Keratinocyte (primary cell): ENCODE data around the gene KAT7. TPM values are rescaled to one million over a fixed set of nuclear protein-coding genes. Genes with fewer than 3 reads are reported as not detected.

ENCODE experiments used
- DNase-seq: peaks from one replicate; pipeline ENCODE4 v3.0.0-alpha.2; 2011; ENCODE audit warnings: low read depth, missing footprints, low spot score
- FAIRE-seq: peaks from 2 replicates; lab custom pipeline; 2011; peaks lifted over from hg19 to GRCh38; lab: Jason Lieb, UNC
- H2AFZ ChIP-seq: 2 replicates; pipeline ENCODE4 v1.6.0; 2012; ENCODE audit warnings: low read length, control low read depth, inconsistent platforms; ENCODE audit not compliant: control insufficient read depth
- H3K27ac ChIP-seq: 2 replicates; pipeline ENCODE4 v1.5.1; 2011; ENCODE audit warnings: low read length; ENCODE audit not compliant: control insufficient read depth, insufficient read depth
- H3K27me3 ChIP-seq: 3 replicates; pipeline ENCODE4 v1.6.0; 2011; ENCODE audit warnings: low read length; ENCODE audit not compliant: control insufficient read depth, insufficient read depth; ENCODE audit errors: extremely low read depth
- H3K36me3 ChIP-seq, 2 experiments: 2 replicates in 1 of 2; 3 replicates in 1 of 2; pipeline ENCODE4 v1.5.1; 2011; ENCODE audit warnings: low read length in 2 of 2, mild to moderate bottlenecking in 1 of 2; ENCODE audit not compliant: control insufficient read depth in 2 of 2, insufficient read depth in 2 of 2; ENCODE audit errors: extremely low read depth in 1 of 2
- H3K4me1 ChIP-seq: 3 replicates; pipeline ENCODE4 v1.5.1; 2011; ENCODE audit warnings: low read length; ENCODE audit not compliant: control insufficient read depth, insufficient read depth; ENCODE audit errors: extremely low read depth
- H3K4me2 ChIP-seq: 3 replicates; pipeline ENCODE4 v1.6.0; 2011; ENCODE audit warnings: low read depth, low read length; ENCODE audit not compliant: control insufficient read depth, insufficient read depth; ENCODE audit errors: extremely low read depth
- H3K4me3 ChIP-seq, 3 experiments: fragments of 200-600 bp in 1 of 3; sonication (generic) in 1 of 3; 2 replicates in 2 of 3; 3 replicates in 1 of 3; pipeline ENCODE4 v1.5.1; 2011 to 2016; ENCODE audit warnings: low read length in 3 of 3, mild to moderate bottlenecking in 3 of 3, control low read depth in 2 of 3, inconsistent platforms in 1 of 3, low read depth in 1 of 3, mixed read lengths in 1 of 3, mixed run types in 1 of 3, moderate library complexity in 1 of 3; ENCODE audit not compliant: control insufficient read depth in 2 of 3, insufficient read depth in 2 of 3; ENCODE audit errors: extremely low read depth in 1 of 3
- H3K79me2 ChIP-seq: 2 replicates; pipeline ENCODE4 v1.6.0; 2012; ENCODE audit warnings: low read length; ENCODE audit not compliant: control insufficient read depth, insufficient read depth
- H3K9ac ChIP-seq: 3 replicates; pipeline ENCODE4 v1.6.0; 2011; ENCODE audit warnings: low read length; ENCODE audit not compliant: control insufficient read depth, insufficient read depth; ENCODE audit errors: extremely low read depth
- H3K9me1 ChIP-seq: 3 replicates; pipeline ENCODE4 v1.6.0; 2011; ENCODE audit warnings: low read length; ENCODE audit not compliant: control insufficient read depth, insufficient read depth; ENCODE audit errors: extremely low read depth
- H3K9me3 ChIP-seq: 2 replicates; pipeline ENCODE4 v1.5.1; 2012; ENCODE audit warnings: low read depth, low read length; ENCODE audit not compliant: control insufficient read depth
- H4K20me1 ChIP-seq: 3 replicates; pipeline ENCODE4 v1.6.0; 2011; ENCODE audit warnings: low read length; ENCODE audit not compliant: control insufficient read depth, insufficient read depth; ENCODE audit errors: extremely low read depth
- CTCF ChIP-seq, 3 experiments: IDR thresholded peaks in 1 of 3; conservative IDR thresholded peaks in 1 of 3; optimal IDR thresholded peaks in 1 of 3; 2 replicates in 2 of 3; 3 replicates in 1 of 3; pipeline versions ENCODE3 to v1.5.1; 2011; ENCODE audit warnings: low read length in 3 of 3, mild to moderate bottlenecking in 3 of 3, moderate library complexity in 2 of 3, control low read depth in 1 of 3, inconsistent platforms in 1 of 3; ENCODE audit not compliant: insufficient read depth in 2 of 3; ENCODE audit errors: extremely low read depth in 1 of 3
- EZH2 ChIP-seq: IDR thresholded peaks from one replicate; pipeline ENCODE4 v1.6.1; 2012; ENCODE audit warnings: inconsistent platforms, mild to moderate bottlenecking, low read length, moderate library complexity
- dilution Hi-C: fragments of 300-500 bp; cut with MboI; formaldehyde crosslinking; loops from one replicate; pipeline ENCODE4 v1.7.0; 2020; ENCODE audit warnings: low sequenced_read_pairs; ENCODE audit not compliant: extremely low pct_ligation_motif_present
- polyA plus RNA-seq, 5 experiments: library from polyadenylated mRNA; depleted of rRNA in 3 of 5; stranded (reverse) in 3 of 5; stranded (forward) in 1 of 5; unstranded in 1 of 5; fragments of >200 nt; gene quantifications; 1 replicate in 1 of 5; 2 replicates in 3 of 5; 3 replicates in 1 of 5; pipeline versions ENCODE4 v1.2.1 to v1.2.3, GENCODE V29; 2011 to 2012; ENCODE audit warnings: missing spikeins in 2 of 5, low read depth in 1 of 5, low replicate concordance in 1 of 5

Gene KAT7
- polyA plus RNA-seq, 1 donor (not counting 4 experiments of a cell fraction or from before 2014, with no cell fraction given) = 19.7 TPM

DNA sequence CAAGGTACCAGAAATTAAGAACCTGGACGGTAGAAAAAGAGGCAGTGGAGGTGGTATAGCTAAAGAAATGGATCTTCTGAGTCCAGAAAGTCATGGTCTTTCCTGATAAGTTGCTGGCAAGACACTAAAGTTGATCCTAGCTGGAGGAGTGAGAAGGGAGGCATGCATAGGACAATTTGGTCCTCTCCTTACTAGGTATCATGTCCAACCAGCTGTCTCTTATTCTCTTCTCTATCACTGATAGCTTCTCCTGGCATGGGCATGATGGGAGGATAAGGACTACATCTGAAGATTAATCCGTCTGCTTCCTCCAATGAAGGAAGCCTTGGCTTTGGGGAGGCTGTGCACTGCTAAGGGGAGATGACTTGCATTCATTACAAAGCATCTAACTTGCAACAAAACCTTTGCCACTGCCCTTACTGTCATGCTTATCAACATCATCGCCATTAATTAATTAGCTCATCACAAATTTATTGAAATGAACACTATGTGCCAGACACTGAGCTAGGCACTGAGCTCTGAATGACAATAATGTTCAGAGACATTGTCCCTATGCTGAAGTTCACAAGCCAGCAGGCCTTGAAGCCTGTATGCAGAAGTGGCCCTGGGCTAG, 21.5 kb upstream of the KAT7 start:
- Histone ChIP-seq H3K9me1 (no peaks in the 10 kb centered on the region), H4K20me1 (no peaks in the 10 kb centered on the region), H3K9me3 (no peaks in the 10 kb centered on the region), H3K27ac (no peak overlapping the region), H3K36me3 (no peaks in the 10 kb centered on the region), H3K4me2 (no peak overlapping the region), H3K9ac (no peak overlapping the region), H3K4me1 (peaks cover 13% of the 10 kb centered on the region), H3K79me2 (no peaks in the 10 kb centered on the region), H3K4me3 (no peak overlapping the region), H2AFZ (no peak overlapping the region), H3K27me3 (no peaks in the 10 kb centered on the region)
- no peak for TF ChIP-seq CTCF (optimal IDR thresholded peaks at IDR 0.05 in 1 of 3, IDR thresholded peaks at IDR 0.05 in 1 of 3, conservative IDR thresholded peaks at IDR 0.05 in 1 of 3; ENCODE audit: extremely low read depth in 1 of 3, insufficient read depth in 2 of 3, low read length in 3 of 3)
- TF ChIP-seq EZH2 = no peak
- dilution Hi-C loops = no loop called here
- DNase-seq (no peak), FAIRE-seq (no peak)

DNA sequence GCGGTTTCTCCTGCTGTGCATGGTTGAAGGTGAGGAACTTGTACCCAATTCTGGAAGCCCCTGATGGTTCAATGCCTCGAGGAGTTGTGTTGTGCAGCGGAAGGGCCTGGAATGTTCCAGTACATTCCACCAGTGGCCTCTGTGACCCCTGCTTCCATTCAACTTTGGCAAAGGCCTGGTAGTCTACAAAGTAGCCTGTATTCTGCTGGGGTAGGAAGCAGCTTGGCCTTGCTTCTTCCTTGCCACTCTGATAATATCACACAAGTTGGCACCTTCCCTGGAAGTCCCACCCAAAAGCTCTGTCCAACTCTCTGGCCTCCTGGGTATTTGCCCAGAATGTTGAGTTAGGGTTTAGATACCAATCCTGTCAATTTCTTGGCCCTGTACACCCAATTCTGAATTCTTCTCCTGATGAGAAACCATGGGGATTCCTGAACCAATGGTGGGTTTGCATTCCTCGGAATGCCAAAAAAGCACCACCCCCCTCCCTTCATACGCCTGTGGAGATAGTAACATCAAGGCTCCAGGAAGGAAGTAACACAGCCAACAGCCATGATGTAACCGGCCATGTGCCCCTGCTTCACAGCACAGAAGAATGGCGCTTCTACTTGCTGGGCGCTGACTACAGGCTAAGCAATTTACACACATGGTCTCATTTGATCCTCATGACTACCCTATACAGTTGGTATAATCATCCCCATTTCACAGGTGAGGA, 12.8 kb upstream of the KAT7 start:
- no peak for DNase-seq
- H3K9me3 ChIP-seq = no peaks in the 10 kb centered on the region
- no peaks in the 10 kb centered on the region for H3K9me1 ChIP-seq
- H3K79me2 ChIP-seq = no peaks in the 10 kb centered on the region
- no peaks in the 10 kb centered on the region for H3K36me3 ChIP-seq
- dilution Hi-C loops = no loop called here
- H3K4me1 ChIP-seq = peaks cover 6% of the 10 kb centered on the region
- no peak overlapping the region for H3K4me3 ChIP-seq
- H2AFZ ChIP-seq = no peak overlapping the region
- no peaks in the 10 kb centered on the region for H3K27me3 ChIP-seq
- H3K27ac ChIP-seq = no peak overlapping the region
- no peak overlapping the region for H3K4me2 ChIP-seq
- H3K9ac ChIP-seq = no peak overlapping the region
- FAIRE-seq = no peak
- TF ChIP-seq EZH2 (no peak), CTCF (optimal IDR thresholded peaks at IDR 0.05 in 1 of 3, IDR thresholded peaks at IDR 0.05 in 1 of 3, conservative IDR thresholded peaks at IDR 0.05 in 1 of 3; ENCODE audit: extremely low read depth in 1 of 3, insufficient read depth in 2 of 3, low read length in 3 of 3) (no peak)
- H4K20me1 ChIP-seq = no peaks in the 10 kb centered on the region
